Stomach smooth muscle (tissue), 2 donors: ENCODE data around the gene MALT1.

Source experiments
- H3K27ac ChIP-seq: one replicate; pipeline ENCODE4 v1.7.0; 2013; ENCODE audit warnings: mild to moderate bottlenecking, low read length, inconsistent platforms
- H3K27me3 ChIP-seq, 2 donors: one replicate each; pipeline ENCODE4 v1.7.0; 2013; ENCODE audit warnings: low read length in 2 of 2; ENCODE audit not compliant: insufficient read depth in 2 of 2, control insufficient read depth in 1 of 2
- H3K36me3 ChIP-seq, 2 donors: one replicate each; pipeline ENCODE4 v1.7.0; 2013; ENCODE audit warnings: low read length in 2 of 2; ENCODE audit not compliant: control insufficient read depth in 2 of 2, insufficient read depth in 2 of 2
- H3K4me1 ChIP-seq: one replicate; pipeline ENCODE4 v1.7.0; 2013; ENCODE audit warnings: low read length; ENCODE audit not compliant: control insufficient read depth, insufficient read depth
- H3K4me3 ChIP-seq, 2 donors: one replicate each; pipeline ENCODE4 v1.7.0; 2013; ENCODE audit warnings: low read length in 2 of 2
- H3K9ac ChIP-seq, 2 donors: one replicate each; pipeline ENCODE4 v1.7.0; 2013; ENCODE audit warnings: low read length in 2 of 2, mild to moderate bottlenecking in 1 of 2
- H3K9me3 ChIP-seq, 2 donors: one replicate each; pipeline ENCODE4 v1.7.0; 2013; ENCODE audit warnings: low read length in 2 of 2; ENCODE audit not compliant: control insufficient read depth in 2 of 2
- donor health status: healthy.
- donor health status: Pancreatic carcinoma.

Gene MALT1

GRCh38 chr18:58692422-58693185 is 21.3 kb downstream of the MALT1 start:
- H3K4me1 ChIP-seq, result no peaks in the 10 kb centered on the region
- no peak overlapping the region for H3K4me3 ChIP-seq
- H3K9ac ChIP-seq, result no peak overlapping the region
- H3K27me3 ChIP-seq, result no peaks in the 10 kb centered on the region
- peaks cover 3 to 4% of the 10 kb centered on the region in 2 donors for H3K36me3 ChIP-seq
- no peaks in the 10 kb centered on the region for H3K9me3 ChIP-seq
- no peak overlapping the region for H3K27ac ChIP-seq

GRCh38 chr18:58694221-58694620 is 23.0 kb downstream of the MALT1 start:
- Histone ChIP-seq H3K27ac (no peak overlapping the region), H3K4me1 (no peaks in the 10 kb centered on the region), H3K27me3 (no peaks in the 10 kb centered on the region), H3K36me3 (peaks cover 3 to 4% of the 10 kb centered on the region in 2 donors), H3K9ac (no peak overlapping the region), H3K4me3 (no peak overlapping the region), H3K9me3 (no peaks in the 10 kb centered on the region)

- Histone ChIP-seq H3K4me1 (no peaks in the 10 kb centered on the region), H3K4me3 (no peak overlapping the region), H3K27ac (no peak overlapping the region), H3K9ac (no peak overlapping the region), H3K9me3 (no peaks in the 10 kb centered on the region), H3K36me3 (peaks cover 3 to 4% of the 10 kb centered on the region in 2 donors), H3K27me3 (no peaks in the 10 kb centered on the region)
These were observed 23.6 kb downstream of the MALT1 start for GRCh38 chr18:58694720-58695468.

GRCh38 chr18:58695772-58696171 is 24.5 kb downstream of the MALT1 start:
- Histone ChIP-seq H3K4me3 (no peak overlapping the region), H3K27me3 (no peaks in the 10 kb centered on the region), H3K9ac (no peak overlapping the region), H3K4me1 (no peaks in the 10 kb centered on the region), H3K27ac (no peak overlapping the region), H3K36me3 (peaks cover 3 to 4% of the 10 kb centered on the region in 2 donors), H3K9me3 (no peaks in the 10 kb centered on the region)

- Histone ChIP-seq H3K27ac (no peak overlapping the region), H3K9ac (no peak overlapping the region), H3K4me1 (no peaks in the 10 kb centered on the region), H3K27me3 (no peaks in the 10 kb centered on the region), H3K9me3 (no peaks in the 10 kb centered on the region), H3K4me3 (no peak overlapping the region), H3K36me3 (peaks cover 10% of the 10 kb centered on the region in 2 donors)
These were observed 25.9 kb downstream of the MALT1 start for GRCh38 chr18:58697146-58697545.

- Histone ChIP-seq H3K9me3 (no peaks in the 10 kb centered on the region), H3K9ac (no peak overlapping the region), H3K36me3 (peaks cover 14% of the 10 kb centered on the region in 2 donors), H3K4me1 (no peaks in the 10 kb centered on the region), H3K27ac (no peak overlapping the region), H3K4me3 (no peak overlapping the region), H3K27me3 (no peaks in the 10 kb centered on the region)
These were observed 27.5 kb downstream of the MALT1 start for GRCh38 chr18:58698701-58699193.

- no peak overlapping the region for H3K9ac ChIP-seq
- H3K36me3 ChIP-seq, result peaks cover 14% of the 10 kb centered on the region in 2 donors
- H3K4me1 ChIP-seq, result no peaks in the 10 kb centered on the region
- no peak overlapping the region for H3K27ac ChIP-seq
- H3K27me3 ChIP-seq, result no peaks in the 10 kb centered on the region
- H3K4me3 ChIP-seq, result no peak overlapping the region
- no peaks in the 10 kb centered on the region for H3K9me3 ChIP-seq
These were observed 28.3 kb downstream of the MALT1 start for GRCh38 chr18:58699551-58699950.

GRCh38 chr18:58700209-58700608 is 28.9 kb downstream of the MALT1 start:
- no peaks in the 10 kb centered on the region for H3K27me3 ChIP-seq
- H3K9me3 ChIP-seq, result no peaks in the 10 kb centered on the region
- H3K4me1 ChIP-seq, result no peaks in the 10 kb centered on the region
- H3K4me3 ChIP-seq, result no peak overlapping the region
- peaks cover 14% of the 10 kb centered on the region in 2 donors for H3K36me3 ChIP-seq
- H3K27ac ChIP-seq, result no peak overlapping the region
- H3K9ac ChIP-seq, result no peak overlapping the region

- H3K36me3 ChIP-seq, result peaks cover 0 to 4% of the 10 kb centered on the region in 2 donors
- no peak overlapping the region for H3K9ac ChIP-seq
These were observed 41.7 kb downstream of the MALT1 start for GRCh38 chr18:58712930-58713329.

GRCh38 chr18:58714259-58714658 is 43.0 kb downstream of the MALT1 start:
- Histone ChIP-seq H3K9me3 (no peaks in the 10 kb centered on the region), H3K9ac (no peak overlapping the region), H3K36me3 (peaks cover 0 to under 1% of the 10 kb centered on the region in 2 donors), H3K4me3 (no peak overlapping the region), H3K27me3 (no peaks in the 10 kb centered on the region), H3K27ac (no peak overlapping the region), H3K4me1 (no peaks in the 10 kb centered on the region)

More at GRCh38 chr18:58712930-58713329, 41.7 kb downstream of the MALT1 start:
- H3K27me3 ChIP-seq, result no peaks in the 10 kb centered on the region
- no peaks in the 10 kb centered on the region for H3K9me3 ChIP-seq
- no peak overlapping the region for H3K4me3 ChIP-seq
- H3K27ac ChIP-seq, result no peak overlapping the region
- no peaks in the 10 kb centered on the region for H3K4me1 ChIP-seq
